Measurements from ENCODE around the gene DRC1.

DRC1 gene

DNA sequence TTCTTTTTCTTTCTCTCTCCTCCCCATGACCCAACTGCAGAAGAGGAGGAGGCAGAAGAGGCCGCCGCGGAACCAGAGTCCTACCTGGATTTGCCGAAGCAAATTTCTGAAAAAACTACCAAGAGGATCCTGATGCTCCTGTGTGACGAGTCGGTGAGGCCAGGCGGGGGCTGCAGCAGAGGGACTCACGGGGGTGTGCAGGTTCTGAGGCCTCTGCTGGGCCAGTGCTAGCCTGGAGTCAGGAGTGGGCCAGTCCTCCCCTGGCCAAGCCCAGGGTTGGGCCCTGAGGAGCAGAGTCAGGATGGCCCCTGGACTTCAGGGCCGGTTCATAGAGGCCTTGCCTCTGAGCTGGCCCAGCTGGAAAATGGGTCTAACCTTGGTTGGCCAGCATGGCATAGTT is 46.9 kb downstream of the DRC1 start:
- no peak for DNase-seq (ENCODE audit: low read depth)

DNA sequence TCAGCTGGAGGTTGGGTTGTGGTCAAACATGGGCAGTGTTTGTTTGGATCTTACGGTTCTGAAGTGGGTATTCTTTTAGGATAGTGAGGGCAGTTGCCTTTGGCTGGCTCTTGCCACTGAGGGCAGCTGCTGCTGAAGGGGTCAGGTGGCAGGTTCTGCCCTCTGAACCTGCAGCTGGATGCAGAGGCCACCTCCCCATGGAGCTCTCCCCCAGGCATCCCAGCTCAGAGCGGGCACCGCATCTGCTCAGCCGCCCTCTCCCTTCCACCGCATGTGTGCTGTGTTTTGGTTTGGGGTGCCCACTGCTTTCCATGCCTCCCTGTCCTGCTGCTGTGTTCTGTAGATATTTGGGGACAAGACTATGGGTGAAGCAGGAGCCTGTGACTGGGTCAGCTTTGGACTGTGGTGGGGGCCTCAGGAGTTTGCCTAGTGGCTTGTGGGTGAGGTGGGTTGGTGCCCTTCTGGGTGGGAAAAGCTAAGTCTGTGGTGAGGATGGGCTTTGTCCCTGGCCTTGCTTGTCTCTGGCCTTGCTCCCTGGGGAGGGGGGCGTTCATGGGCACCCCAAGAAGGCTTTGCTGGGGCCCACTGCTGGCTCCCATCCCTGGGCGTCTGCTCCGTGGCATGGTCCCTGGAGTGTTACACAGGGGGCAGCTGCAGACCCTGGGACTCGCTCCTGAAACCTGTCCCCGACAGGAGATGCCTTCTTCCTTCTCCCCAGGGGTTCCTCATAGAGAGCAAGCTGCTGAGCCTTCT is 47.7 kb downstream of the DRC1 start:
- DNase-seq (ENCODE audit: low read depth), result no peak

DNA sequence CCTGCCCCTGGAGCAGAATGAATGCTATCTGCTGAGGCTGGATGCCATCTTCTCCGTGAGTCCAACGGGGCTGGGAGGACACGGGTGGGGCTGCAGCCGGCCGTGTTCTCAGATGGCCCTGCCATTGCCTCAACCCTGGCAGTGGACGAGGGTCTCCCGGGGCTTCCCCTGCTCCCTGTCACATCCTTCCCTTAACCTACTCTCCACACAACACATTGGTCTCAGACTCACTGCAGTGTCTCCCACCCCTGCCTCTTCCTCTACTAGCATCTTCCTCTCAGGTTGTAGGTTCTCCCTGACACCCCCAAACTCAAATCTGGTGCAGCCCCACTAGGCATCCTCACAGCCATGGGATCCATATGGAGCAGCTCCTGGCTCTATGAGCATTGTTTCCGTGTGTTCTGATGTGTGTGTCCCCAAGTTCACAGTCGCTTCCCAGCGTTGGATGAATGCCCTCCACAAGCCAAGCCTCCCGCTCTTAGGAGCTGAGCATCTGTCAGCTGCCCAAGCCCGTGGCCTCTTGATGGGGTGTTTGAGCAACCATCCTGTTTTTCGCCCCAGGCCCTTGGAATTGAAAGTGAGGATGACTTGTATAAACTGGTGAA is 48.4 kb downstream of the DRC1 start:
- no peak for DNase-seq (ENCODE audit: low read depth)

DNA sequence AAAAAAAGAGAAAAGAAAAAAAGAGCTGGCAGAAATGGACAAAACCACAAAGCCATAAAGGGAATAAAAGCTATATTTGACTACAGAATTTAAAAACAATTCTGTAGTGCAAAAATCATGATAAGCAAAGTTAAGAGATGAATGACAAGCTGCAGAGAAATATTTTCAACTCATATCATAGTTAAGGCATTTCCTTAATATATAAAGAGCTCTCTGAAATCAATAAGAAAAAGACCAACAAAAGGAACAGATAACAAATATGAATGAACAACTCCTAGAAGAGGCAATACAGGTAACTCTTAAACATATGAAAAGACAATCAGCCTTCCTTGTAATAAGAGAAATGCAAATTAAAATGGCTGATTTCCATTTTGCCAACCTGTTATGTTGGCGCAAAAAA is 50.0 kb downstream of the DRC1 start:
- DNase-seq (ENCODE audit: low read depth), result no peak

DNA sequence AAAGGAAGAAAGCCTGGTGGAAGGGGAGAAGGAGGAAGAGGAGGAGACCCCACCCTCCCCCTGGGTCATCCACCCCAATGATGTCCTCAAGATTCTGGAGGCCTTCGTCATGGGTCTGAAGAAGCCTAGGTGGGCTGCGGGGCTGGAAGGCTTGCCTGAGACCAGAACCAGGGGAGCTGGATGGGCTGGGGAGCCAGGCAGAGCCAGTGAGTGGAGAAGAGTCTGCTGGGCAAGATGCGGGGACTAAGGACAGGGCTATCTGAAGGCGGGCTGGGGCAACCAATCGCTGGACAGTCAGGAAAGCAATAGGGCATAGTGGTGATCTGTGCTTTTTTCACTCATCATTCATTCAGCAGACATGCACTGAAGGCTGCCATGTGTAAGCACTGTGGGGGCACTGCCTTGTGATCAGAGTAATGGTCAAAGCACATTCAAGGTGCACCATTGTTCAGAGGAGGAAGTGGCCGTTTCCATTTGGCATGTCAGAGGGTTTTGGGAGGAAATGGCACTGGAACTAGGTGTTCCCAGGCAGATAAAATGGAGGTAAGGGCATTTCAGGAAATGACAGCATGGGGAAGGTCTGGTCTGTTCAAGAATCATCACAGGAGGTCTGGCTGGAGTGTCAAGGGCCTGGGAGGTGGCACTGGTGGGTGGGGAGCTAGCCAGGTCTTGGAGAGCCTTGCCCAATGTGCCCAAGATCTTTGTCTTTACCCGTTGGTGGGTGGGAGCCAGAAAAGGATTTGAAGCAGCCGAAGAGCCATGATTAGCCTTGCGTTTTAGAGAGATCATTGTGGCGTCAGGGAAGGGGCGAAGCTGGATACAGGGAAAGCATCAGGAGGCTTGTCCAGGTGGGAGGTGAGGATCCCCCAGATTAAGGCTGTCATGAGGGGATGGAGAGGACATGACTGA is 52.0 kb downstream of the DRC1 start:
- no peak for DNase-seq (ENCODE audit: low read depth)

DNA sequence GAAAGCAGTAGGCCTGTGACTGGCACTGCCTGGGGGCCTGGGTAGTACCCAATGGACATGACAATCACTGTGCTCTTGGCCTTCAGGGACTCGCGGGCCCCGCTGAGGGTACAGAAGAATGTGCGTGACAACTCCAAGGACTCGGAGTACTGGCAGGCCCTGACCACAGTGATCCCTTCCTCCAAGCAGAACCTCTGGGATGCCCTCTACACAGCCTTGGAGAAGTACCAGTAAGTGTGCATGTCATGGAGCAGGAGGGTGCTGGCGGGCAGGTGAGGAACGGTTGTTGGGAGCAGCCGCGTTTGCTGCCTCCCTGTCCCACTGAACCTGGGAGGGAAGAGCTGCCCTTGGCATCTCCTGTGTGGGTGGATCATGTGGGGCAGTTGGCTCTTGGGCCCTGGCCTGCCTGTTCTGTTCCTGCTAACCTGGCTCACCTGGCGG is 52.9 kb downstream of the DRC1 start:
- DNase-seq (ENCODE audit: low read depth), result no peak

DNA sequence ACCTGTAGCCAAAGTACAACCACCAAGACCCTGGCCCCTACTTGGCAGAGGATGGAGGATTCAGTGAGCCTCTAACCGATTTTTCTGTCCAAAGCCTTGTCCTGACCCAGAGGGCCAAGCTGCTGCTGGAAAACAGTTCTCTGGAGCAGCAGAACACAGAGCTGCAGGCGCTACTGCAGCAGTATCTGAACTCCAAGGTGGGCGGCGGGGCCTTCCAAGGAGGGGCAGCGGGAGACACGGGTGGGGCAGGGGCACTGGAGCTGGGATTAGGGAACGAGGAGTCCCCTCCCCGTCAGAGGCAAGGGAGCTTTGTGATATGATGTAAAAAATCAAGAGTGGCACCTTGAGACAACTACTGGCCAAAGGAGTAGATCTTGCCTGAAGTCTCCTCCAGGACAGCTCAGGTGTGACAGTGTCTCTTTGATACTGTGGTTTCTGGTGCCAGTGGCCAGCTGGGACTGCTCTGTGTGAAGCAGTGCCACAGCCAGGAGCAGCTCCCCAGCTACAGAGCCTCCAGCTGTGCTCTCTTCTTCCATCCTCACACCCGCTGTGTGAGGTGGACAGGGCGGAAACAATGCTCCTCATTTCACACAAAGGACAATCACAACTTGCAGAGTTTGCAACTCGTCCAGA is 53.4 kb downstream of the DRC1 start:
- no peak for DNase-seq (ENCODE audit: low read depth)

DNA sequence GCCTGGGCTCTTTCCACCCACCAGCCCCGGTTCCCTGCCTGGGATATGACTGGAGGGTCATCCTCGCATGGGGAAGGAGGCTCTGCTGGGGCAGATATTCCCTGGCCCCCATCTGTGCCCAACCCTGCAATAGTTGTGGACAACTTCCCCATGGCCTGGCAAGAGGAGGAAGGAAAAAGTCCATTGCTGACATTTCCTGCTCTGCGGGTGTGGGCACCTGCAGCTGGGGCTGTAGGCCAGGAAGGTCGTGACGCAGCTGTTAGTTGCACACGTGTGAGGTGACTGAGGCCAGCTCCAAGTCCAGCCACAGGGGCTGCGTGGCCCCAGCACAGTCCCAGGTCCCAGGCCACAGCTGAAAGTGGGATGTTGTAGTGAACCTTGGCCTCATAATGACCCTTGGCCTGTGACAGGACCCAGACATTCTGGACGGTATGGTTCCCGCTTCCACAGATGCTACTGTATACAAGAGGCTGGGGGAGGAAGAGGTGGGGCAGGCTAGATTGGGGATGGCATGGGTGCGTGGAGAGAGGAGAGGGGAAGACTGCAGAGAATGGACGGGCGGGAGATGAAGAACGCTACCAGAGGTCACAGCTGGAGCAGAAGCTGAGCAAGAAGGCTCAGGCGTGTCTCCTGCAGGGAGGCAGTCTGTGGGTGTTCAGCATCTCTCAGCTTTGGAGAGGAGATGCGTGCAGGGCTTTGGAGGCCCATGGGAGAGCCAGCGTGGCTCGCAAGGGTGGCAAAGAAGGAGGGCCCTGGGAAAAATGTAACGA is 54.1 kb downstream of the DRC1 start:
- no peak for DNase-seq (ENCODE audit: low read depth)

DNA sequence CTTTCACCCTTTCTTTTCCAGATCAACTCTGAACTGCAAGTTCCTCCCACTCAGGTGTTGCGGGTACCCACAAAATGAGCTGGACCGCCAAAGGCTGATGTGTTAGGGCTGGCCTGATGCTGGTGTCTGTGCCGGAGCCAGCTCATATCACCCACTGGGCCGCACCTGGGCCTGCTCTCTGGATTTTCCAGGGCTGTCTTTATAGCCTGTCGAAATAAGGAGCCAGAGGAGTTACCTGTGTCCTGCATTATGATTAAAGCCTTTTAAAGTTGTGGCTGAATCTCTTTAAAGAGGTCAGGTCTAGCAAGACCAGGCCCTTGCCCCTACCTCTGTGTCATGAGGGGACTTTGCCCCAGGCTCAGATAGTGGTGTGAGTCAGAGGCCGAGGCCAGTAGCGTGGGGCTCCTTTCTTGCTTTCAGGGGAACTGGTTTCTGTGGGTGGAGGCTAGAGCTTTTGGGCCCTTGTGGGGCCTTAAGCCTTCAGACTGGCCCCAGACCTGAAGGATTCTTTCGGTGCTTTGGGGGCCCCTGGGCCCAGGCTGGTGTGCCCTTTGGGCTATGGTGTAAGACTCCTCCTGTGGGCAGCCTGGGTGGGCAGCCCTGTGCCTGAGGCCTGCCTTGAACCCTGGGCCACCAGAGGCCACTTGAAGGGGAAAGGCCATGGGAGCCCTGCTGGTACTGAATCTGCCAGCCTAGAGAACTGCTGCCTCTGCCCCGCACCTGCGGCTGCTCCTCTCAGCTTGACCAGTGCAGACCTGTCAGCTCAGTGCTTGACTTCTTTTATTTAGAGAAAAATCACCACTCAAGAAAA is 54.9 kb downstream of the DRC1 start:
- DNase-seq (ENCODE audit: low read depth), result no peak

DNA sequence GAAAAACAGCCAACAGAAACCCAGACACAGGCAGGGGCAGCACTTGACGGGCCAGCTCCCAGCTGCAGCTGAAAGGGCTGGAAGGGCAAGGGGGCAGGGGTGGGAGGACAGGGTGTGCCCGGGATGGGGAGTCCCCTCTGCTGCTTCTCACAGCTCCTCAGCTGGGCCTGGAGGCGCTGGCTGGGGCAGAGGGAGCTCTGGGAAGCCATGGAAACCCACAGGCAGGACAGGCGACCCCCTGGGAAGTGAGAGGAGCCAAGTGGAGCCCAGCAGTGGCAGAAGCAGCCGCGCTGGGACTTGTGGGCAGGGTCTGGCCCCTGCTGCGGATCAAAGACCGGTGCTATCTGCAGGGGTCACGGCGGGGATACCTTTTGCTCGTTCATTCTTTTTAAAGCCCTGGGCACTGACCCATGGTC is 55.5 kb downstream of the DRC1 start:
- DNase-seq (ENCODE audit: low read depth), result no peak

DNA sequence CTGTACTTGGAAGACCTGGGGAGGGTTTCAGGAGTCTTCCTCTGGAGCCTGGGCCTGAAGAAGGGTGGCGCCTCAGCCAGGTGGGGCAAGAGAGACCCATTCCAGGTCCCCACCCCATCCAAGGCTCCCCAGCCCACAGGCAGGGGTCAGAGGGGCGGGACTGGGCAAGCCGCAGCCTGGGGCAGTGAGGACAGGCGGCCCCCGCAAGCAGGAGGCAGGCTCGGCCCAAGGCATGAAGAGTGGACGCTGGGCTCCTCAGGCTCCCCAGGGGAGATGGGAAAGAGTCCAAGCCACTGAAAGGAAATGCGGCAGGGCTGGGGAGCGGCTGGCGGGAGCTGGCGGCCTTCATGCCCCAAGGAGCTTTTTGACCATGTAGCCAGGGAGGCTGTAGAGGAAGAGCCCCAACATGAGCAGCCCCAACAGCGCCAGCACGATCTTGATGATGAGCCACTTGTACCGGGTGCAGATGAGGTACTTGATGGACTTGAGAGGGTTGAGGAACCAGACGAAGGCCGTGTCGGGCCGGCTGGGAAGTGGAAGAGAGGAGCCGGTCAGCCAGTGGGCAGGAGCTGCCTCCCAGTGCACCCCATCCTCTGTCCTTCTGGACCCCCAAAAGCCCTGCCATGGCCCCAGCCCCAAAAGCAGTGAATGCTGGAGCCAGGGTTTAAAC is 56.1 kb downstream of the DRC1 start:
- DNase-seq (ENCODE audit: low read depth), result no peak

DNA sequence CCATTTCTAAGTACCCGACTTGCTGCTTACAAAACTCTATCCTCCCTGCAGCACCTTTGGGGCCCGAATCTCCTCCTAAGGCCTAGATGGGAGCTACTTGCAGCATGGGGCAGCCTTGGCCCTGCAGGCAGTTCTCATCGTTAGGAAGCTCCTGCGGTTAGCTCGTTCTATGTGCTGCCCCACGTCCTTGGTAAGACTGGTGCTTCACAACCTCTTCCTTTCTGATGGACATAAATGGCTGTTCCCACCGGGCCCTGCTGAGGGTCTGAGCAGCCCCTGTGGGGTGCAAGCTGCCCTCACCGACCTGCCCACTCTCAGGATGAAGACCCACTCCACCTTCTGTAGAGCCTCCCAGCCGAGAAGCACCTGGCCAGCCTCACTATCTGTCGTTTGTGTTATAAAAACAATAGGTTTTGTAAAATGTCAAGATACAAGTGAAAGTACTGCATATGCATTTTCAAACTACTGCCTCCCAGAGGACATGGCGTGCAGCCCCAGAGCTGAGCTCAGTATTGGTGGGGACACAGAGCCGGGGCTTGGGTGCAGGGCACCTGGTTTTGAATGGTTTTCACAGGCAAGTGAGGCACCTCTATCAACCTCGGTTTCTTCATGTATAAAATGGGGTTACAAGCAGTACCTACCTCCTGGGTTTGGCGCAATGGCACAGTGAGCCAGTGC is 56.8 kb downstream of the DRC1 start:
- DNase-seq (ENCODE audit: low read depth), result no peak

DNA sequence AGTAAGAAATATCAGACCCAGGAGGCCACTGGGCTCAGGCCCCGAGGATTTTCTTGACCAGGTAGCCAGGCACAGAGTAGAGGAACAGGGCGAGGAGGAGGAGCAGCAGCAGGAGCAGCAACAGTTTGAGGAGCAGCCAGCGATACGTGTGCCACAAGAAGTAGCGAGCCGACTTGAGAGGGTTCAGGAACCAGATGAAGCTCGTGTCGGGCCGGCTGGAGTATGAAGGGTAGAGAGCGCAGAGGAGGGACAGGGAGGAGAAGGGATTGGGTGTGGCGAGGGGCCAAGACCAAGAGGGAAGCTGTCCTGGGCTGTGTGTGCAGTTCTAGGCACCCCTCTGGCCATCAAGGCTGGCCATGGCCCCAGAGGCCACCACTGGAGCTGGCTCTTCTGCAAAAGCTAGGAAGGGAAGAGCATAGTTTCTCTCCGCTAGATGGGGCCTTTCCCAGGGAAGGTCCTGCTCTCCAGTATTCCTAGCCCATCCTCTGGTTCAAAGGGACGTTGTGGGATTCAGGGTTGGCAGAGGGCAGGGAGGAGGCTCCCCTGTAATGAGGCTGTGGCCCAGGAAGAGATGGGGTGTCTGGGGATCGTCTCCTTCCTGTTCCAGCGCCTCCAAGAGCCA is 58.4 kb downstream of the DRC1 start:
- DNase-seq (ENCODE audit: low read depth), result no peak

DNA sequence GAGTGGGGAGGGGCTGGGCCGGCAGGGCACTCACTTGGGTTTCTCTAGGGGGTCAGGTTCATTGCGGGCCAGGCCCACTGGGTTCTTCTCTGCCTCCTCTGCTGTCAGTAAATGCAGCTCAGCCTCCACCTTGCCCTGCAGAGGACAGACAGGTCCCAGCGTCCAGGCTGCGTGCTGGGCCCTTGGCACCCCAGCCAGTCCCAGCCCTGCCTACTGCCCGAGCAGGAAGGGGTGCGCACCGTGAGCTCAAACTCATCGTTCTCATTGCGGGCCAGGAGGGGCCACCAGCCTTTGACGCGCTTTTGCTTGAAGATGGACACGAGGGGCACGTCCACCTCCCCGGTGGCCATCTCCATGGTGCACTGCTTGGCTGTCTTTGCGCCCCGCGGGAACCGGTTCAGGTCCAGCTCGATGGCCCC is 58.9 kb downstream of the DRC1 start:
- DNase-seq (ENCODE audit: low read depth), result no peak

DNA sequence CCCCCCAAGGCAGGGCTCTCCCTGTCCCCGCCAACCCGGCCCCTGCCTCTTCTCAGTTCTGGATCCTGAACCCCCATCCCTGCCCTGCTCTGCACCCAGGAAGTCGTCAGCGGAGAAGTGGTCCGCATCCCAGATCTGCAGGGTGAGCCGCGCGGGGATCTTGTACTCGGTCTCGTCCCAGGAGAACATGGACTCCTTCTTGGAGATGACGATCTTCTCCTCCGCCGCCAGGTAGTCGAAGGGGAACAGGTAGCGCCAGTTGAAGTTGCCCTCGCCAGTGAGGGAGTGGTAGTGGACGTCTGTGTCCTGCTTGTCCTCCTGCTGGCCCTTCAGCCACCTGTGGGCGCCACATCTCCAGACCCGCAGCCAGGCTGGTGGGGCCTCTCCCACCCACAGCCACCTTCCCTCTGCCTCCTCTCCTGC is 59.9 kb downstream of the DRC1 start:
- no peak for DNase-seq (ENCODE audit: low read depth)

DNA sequence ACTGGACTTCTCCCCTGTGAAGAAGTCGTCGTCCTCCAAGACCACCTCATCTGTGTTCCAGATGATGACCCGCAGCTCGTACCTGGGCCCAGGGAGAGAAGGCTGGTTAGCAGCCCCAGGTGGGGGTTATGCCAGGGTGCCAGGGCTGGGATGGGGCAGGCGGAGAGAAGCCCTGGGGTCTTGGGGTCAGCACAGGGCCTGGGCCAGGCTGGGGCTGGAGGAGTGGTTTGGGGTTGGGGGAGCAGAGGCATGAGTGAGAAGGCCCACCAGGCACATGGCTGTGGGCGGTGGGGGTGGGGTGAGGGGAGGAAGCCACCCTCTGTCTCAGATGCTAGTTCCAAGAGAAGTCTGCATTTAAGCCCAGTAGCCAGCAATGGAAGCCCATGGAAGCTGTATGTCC is 60.4 kb downstream of the DRC1 start:
- no peak for DNase-seq (ENCODE audit: low read depth)

DNA sequence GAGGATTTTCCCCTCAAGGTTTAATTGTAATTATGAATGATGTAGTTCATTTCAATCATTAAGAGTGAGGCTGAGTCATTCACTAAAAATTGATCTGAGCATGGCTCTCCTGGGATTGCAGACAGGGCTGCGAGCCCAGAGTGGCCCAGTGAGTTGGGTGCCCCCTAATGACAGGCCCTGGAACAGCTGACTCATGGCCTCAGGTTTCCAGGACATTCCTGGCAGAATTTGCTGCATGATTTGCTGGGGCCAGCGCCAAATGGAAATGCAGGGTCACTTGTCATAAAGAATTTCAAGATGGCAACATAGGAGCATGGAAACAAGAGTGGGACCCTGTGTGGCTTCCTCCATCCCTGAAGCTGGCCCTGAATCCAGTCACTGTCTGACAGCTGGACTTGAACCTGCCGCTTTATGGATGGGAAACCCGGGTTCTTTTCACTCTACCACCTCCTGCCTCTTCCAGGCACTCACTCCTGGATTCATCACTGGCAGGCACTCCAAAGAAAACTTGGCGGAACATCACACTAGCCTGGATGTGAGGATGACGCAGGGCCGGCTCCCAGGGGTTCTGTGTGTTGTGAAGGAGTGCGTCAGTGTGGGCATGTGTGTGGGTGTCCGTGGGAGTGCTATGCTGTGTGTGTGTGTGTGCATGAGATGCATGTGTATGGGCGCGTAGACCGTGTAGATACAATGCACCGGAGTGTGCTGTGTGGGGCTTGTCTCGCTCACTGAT is 61.0 kb downstream of the DRC1 start:
- DNase-seq (ENCODE audit: low read depth), result no peak

All from stimulated activated CD8-positive, alpha-beta memory T cell treated with anti-CD3 and anti-CD28 coated beads, Interleukin-4, amount 100 ng/mL, for 24 hours (primary cell).